GM12873 (cell line): Measurements from ENCODE around the gene MITF.

ENCODE experiments used
- TF ChIP-seq, protein P1 (sequence below): IDR thresholded peaks from 2 replicates; pipeline ENCODE4 v1.5.1; 2012; ENCODE audit warnings: low read depth, mild to moderate bottlenecking, moderate library complexity, low read length, control low read depth; ENCODE audit not compliant: insufficient read depth; ENCODE audit errors: missing control alignments

Gene MITF

DNA sequence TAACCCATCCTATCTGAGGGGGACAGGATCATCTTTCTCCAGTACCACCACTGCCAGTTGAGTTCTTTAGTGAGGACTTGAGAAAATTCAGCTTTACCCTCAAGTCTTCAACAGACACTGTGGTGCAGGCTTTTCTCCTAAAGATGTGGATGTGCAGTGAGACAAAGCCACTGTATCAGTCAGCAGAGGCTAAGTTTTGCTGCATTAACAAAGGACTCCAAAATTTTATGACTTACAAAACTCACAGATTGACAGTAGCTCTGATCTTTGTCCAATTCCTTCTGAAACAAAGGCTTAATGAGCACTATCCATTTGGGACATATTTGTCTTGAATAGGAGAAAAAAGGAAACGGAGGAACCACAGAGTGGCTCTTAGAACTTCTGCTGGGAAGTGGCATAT, 87.9 kb downstream of the MITF start:
- TF ChIP-seq, protein P1, sequence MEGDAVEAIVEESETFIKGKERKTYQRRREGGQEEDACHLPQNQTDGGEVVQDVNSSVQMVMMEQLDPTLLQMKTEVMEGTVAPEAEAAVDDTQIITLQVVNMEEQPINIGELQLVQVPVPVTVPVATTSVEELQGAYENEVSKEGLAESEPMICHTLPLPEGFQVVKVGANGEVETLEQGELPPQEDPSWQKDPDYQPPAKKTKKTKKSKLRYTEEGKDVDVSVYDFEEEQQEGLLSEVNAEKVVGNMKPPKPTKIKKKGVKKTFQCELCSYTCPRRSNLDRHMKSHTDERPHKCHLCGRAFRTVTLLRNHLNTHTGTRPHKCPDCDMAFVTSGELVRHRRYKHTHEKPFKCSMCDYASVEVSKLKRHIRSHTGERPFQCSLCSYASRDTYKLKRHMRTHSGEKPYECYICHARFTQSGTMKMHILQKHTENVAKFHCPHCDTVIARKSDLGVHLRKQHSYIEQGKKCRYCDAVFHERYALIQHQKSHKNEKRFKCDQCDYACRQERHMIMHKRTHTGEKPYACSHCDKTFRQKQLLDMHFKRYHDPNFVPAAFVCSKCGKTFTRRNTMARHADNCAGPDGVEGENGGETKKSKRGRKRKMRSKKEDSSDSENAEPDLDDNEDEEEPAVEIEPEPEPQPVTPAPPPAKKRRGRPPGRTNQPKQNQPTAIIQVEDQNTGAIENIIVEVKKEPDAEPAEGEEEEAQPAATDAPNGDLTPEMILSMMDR, result no peak

DNA sequence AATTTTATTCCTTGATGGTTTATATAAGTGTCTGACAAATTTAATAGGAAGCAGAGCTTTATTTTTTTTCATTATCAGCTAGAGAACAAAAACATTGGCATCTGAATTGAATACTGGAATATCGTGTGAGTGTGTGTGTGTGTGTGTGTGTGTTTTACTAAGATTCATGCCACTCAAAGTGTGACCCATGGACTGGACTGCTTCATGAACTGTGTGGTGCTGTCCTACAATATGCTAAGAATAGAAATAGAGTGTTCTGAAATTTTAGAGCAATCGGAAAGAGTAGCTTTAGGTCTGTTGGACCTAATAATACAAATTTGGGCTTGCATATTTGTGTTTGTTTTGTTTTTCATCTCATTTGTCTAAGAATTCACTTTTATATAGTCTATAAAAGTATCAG, 89.6 kb downstream of the MITF start:
- TF ChIP-seq, protein P1, result no peak

DNA sequence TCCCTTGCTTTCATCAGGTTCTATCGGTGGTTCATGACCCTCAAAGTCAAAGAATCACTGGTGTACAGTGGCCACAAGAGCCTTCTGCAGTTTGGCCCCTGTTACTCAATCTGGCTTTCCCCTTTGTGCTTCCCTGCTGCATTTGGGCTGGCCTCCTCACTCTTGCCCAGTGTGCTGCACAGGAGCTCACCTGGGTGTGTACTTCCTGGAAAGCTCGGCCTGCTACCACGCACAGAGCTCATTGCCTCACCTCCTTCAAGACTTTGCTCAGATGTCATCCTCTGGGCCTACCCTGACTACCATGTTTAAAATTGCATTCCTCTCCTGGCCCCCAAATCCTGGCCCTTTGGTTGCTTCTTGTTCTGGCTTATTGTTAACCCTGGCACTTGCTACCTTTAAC, 90.9 kb downstream of the MITF start:
- TF ChIP-seq, protein P1, result no peak

DNA sequence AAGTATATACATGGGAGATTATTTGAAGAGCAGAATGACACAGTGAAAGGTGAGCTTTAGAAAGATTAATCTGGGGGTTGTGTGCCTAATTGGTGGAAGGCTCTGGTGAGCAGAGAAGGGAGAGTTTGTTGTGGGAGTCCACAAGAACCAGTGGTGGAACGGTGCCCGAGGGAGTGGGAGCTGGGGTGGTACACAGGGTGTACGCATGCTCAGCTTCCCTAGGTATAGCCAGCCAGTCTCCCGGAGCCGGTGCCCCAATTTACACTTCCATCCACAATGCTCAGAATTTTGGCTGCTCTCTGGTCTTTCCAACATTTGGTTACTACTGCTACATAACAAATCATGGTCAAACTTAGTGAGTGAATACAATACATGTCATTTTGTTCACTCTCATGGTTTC, 92.5 kb downstream of the MITF start:
- TF ChIP-seq, protein P1, result no peak

DNA sequence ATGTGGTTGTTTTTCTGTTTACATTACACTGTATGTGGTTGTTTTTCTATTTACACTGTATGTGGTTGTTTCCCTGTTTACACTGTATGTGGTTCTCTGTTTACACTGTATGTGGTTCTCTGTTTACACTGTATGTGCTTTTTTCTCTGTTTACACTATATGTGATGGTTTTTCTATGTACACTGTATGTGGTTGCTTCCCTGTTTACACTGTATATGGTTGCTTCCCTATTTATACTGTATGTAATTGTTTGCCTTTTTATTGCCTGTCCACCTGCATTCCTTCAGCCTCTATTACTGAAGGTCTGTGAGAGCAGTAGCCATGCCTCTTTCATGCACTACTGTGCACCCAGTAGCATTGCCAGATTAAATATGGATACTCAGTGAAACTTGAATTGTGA, 94.3 kb downstream of the MITF start:
- TF ChIP-seq, protein P1, result no peak

DNA sequence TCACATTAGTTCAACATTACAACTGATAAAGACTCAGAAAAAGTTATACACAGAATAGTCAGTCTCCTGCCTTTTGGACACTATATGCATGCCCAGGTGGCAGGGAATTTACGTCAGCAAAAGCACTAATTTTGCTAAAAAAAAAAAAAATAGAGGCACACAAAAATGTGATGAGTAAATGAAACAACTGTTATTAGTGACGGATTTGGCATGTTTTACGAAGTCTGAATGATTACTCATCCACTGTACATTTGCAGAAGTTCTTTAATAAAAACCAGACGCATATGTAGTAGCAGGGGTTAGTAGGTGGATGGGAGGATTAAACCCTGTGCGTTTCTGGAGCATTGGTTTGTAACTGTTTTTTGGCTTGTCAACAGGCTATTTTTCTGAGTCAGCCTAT, 99.0 kb downstream of the MITF start:
- TF ChIP-seq, protein P1, result no peak

DNA sequence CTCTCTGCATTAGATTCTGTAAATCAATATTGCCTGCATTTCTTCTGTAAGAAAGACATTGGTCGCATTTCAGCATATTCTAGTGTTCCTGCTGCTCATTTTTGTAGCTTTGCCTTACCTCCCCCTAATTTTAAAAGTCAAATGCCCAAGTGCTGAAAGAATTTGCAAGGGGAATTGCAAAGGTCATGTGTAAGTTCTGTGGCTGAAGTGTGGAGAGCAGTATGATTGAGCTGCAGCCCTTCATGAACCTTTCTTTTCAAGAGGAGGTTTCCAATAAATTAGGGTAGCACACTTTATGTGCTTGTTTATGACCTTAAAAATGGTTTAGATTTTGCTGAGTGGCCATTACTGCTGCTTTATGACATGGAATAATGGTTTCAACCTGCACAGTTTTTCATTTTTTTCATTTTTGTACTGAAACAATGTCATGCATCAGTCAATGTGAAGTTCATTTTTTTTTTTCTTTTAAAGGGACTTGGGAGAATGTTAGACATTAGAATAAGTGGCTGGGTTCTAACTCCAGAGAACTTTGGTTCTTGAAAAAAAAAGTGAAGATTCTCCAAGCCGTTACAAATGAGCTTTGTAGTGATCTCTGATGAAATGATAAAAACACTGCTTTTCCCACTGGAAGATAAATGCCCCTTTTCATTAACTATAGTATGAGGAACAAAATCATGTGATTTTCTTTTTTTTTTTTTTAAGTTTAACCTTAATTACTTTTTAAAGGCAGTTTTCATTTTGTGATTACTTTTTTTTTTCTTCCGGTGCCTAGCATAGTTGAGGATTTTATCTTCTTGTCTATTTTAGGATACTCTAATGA, 99.6 kb downstream of the MITF start:
- TF ChIP-seq, protein P1, result no peak

DNA sequence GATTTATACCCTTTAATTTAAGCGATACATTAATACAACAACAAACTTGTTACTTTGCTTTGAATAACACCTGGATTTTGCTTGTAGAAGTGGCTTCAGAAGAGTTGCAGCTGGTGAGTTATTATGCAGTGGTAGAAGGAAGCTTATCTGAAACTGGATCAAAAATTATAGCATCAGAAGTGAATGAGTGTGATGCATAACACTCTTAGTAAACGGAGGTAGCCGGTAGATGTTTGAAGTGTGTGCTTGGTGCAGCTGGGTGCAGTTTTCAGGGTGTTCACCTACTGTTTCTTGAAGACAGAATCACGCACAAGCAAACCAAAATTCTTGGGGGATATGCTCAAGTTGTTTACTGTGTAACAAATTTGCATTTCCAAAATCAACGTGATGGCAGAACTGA, 103.1 kb downstream of the MITF start:
- TF ChIP-seq, protein P1, result no peak
